Measurements from ENCODE around the gene FYCO1.
"Not testable (repeated sequence)": the region's sequence is repeated elsewhere in the genome, so short reads cannot be mapped to it uniquely, and the experiment has no call there.

Gene FYCO1

GRCh38 chr3:45995236-45996192 lies at the start of gene FYCO1:
TSS of gene FYCO1 (minus strand) at chr3:45995824. CDS start at chr3:45984910, 10,914 bp downstream.
- peak; percentile 72 for DNase-seq (ENCODE audit: low read depth)

DNA sequence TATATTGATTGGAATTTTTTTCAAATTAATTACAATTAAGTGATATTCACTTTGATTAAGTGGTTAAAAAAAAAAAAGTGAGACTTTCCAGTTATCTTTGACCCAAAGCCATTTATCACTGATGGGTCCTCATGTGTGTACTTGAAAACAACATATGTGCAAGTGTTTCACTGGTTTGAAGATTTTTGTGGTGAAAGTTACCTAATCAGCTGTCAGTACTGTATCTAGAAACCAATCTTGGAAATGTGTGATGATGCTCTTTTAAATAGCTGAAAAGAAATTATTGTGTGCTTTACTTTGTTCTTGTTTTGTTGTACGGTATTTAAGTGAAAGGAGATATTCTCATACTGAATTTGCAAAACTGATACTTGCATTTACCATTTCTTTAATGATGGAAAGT lies 43.3 kb upstream of the FYCO1 start:
- DNase-seq (ENCODE audit: low read depth) = no peak

DNA sequence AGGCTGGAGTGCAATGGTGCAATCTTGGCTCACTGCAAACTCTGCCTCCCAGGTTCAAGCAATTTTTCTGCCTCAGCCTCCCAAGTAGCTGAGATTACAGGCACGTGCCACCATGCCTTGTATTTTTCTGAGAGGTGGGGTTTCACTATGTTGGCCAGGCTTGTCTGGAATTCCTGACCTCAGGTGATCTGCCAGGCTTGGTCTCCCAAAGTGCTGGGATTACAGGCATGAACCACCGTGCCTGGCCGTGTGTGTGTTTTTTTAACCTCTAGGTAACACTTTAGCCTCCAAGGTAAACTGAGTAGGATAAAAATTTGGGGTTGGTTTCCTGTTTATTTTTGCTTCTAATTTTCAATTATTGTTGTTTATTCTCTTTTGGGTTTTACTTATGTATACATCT lies 42.4 kb upstream of the FYCO1 start:
- not testable (repeated sequence) for DNase-seq (ENCODE audit: low read depth)

- DNase-seq (ENCODE audit: low read depth) = no peak
These were observed 40.6 kb upstream of the FYCO1 start for GRCh38 chr3:46036191-46036590.

DNA sequence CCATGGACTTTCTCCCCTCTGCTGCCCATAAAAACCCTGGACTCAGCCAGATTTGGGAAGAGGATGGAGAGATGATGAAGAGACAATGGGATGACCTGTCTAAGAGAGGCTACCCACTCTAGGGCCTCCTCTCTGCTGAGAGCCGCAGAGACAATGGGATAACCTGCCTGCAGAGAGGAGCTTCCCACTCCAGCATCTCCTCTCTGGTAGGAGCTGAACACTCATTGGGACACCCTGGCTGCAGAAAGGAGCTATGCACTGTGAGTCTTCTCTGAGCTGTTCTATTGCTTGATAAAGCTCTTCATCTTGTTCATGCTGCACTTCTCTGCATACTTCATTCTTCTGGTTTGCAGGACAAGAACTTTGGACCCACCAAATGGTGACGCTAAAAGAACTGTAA lies 36.1 kb upstream of the FYCO1 start:
- DNase-seq (ENCODE audit: low read depth) = no peak

DNA sequence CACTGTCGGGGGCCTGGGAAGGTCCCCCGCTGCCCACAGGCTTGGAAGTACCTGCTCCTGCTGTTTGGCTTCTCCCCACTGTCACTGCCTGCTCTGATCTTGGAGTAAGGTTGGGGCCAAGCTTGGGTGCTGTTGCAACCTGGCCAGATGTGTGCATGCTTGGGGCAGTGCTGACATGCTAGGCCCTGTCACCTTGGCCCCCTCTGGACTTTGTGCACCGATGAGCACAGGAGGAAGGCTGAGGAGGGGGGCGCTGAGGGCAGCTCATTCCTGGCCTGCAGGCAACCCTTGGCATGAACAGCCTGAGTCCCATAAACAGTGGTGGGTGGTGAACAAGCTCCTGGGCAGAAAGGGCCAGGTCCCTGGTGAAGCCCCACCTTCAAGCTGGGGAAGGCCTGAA lies 35.6 kb upstream of the FYCO1 start:
- no peak for DNase-seq (ENCODE audit: low read depth)

- DNase-seq (ENCODE audit: low read depth) = no peak
These were observed 35.0 kb upstream of the FYCO1 start for GRCh38 chr3:46030626-46031025.

DNA sequence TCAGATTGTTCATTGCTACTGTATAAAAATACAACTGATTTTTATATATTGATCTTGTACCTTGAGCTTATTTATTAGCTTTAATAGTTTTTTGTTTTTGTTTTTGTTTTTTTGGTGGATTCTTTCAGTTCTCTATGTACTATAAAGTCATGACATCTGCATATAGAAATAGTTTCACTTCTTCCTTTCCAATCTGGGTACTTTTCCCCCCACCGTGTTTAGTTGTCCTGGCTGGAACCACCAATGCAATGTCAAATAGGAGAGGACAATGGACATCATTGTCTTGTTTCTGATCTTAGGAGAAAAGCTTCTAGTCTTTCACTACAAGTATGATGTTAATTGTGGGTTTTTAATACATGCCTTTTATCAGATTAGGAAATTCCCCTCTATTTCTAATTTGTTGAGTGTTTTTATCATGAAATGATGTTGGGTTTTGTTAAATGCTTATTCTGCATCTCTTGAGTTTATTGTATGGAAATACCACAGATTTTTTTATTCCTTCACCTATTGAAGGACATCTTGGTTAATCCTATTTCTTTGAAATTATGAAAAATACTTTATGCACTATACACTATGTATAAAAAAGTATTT lies 34.4 kb upstream of the FYCO1 start:
- DNase-seq (ENCODE audit: low read depth) = no peak

DNA sequence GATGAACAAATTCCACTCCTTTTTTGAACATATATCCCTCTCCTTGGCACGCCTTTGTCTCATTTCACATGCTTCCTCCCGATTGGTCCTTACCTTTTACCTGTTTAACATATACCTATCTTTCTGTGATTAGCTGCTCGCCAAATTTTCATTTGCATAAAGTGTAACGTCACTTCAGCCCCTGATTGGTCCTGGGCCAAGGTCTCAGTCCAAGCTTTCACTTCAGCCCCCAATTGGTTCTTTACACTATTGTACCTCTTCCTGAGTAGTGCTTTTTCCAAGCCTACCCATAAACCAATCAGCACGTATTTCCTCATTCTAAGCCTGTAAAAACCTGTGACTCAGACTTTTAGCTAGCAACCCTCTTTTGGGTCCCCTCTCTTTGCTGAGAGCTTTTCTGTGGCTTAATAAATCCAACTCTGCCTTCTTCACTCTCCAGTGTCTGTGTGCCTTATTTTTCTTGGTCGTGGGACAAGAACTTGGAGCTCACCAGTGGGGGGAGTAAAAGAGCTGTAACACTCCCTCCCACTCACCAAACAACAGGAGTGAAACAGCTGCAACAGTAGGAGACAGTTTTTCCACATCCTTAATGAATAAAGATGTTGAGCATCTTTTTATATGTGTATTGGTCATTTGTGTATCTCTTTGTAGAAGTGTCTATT lies 32.2 kb upstream of the FYCO1 start:
- no peak for DNase-seq (ENCODE audit: low read depth)

DNA sequence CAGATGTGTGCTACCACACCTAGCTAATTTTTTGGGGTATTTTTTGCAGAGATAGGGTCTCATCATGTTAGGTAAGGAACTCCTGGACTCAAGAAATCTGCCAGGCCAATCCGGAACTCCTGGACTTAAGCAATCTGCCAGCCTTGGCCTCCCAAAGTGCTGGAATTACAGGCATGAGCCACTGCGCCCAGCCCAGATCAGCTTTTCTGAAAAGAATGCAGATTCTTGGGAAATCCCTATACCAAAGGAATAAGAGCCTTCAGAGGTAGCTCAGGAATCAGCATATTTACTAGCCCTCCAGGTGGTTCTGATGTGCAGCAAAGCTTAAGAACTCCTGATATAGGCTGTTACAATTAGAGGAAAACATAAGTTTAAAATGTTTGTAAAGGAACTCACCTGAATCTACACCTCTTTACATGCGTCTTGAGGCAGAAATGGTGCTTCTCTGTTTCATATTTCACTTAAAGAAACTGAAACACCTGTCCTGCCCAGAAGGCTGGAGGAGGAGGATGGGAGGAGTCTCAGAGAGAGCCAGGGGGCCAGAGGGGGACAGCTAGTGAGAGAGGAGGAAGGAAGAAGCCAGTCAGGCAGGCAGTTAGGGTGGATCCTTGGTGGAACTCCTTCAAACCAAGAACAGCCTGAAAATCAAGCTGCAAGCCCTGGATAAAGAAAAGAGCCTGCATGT lies 31.5 kb upstream of the FYCO1 start, which contains the start of gene XCR1:
Gene XCR1, minus strand, starts transcription at position 463 of the 685 bp plus-strand sequence. CDS start 5,536 bp downstream, outside the sequence.
- DNase-seq (ENCODE audit: low read depth) = no peak

DNA sequence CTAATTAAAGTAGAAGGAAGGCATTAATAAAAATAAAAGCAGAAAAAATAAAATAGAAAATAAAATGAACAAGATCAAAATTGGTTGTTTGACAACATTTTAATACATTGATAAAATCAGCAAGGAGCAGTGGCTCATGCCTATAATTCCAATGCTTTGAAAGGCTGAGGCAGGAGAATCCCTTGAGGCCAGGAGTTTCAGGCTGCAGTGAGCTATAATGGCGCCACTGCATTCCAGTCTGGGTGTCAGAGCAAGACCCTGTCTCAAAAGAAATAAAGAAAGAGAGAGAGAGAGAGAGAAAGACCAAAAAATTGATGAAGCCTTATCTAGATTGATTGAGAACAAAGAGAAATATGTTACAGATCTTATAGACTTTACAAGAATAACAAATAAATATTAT lies 29.5 kb upstream of the FYCO1 start:
- no peak for DNase-seq (ENCODE audit: low read depth)

- no peak for DNase-seq (ENCODE audit: low read depth)
These were observed 28.5 kb upstream of the FYCO1 start for GRCh38 chr3:46024131-46024530.

DNA sequence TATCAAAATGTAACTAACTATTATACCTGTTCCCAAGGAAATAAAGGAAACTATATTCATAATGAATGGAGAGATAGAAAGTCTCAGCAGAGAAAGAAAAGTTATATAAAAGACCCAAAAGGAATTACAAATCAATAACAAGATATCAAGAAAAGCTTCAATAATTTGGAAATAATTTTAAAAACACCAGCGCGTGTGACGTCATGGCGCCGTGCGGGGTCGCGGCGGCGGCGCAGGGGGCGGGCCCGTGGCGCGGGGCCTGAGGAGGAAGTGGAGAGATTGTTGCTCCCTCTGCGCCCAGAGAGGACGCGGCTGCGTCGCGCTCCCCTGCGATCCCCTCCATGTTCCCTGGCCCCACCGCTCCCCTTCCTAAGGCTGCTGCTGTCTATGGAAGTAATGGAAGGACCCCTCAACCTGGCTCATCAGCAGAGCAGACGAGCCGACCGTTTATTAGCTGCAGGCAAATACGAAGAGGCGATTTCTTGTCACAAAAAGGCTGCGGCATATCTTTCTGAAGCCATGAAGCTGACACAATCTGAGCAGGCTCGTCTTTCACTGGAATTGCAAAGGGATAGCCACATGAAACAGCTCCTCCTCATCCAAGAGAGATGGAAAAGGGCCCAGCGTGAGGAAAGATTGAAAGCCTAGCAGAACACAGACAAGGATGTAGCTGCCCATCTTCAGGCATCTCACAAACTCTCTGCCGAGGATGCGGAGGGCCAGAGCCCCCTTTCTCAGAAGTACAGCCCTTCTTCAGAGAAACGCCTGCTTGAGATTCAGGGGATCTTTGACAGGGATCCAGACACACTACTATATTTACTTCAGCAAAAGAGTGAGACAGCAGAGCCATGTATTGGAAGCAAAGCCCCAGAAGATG lies 27.5 kb upstream of the FYCO1 start:
- no peak for DNase-seq (ENCODE audit: low read depth)

DNA sequence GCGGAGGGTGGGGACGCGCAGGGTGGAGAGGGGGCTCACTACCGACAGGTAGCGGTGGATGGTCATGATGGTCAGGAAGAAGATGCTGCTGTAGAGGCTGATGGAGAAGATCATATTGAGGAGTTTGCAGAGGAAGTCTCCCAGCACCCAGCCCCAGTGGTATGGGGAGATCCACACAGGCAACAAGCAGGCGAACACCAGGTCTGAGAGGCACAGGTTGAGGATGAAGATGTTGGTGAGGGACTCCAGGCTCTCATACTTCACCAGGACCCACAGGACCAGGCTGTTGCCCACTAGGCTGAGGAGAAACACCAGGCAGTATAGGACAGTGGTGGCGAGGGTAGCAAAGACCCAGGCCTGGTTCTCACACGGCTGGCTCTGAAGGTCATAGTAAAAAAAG lies 25.9 kb upstream of the FYCO1 start:
- DNase-seq (ENCODE audit: low read depth) = no peak

GRCh38 chr3:46020766-46021510 lies 25.3 kb upstream of the FYCO1 start:
- no peak for DNase-seq (ENCODE audit: low read depth)

DNA sequence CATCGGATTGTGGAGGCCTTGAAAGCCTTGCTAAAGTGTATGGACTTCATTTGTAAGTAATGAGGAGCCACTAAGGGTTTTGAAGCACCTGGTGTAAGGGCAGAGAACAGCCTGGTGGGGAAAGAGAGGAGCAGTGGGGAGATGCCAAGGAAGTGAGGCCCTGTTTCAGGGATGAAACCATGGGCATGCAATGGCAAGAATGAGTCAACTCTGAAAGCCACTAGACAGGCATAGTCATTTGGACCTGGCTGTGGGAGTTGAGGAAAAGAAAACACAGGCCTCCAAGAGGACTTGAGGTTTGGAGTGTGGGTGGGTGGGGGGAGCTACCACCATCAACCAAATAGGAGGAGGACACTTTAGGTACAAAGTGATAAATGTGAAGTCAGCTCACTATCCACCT lies 24.1 kb upstream of the FYCO1 start:
- DNase-seq (ENCODE audit: low read depth) = no peak

- no peak for DNase-seq (ENCODE audit: low read depth)
These were observed 22.1 kb upstream of the FYCO1 start for GRCh38 chr3:46017720-46018119.

DNA sequence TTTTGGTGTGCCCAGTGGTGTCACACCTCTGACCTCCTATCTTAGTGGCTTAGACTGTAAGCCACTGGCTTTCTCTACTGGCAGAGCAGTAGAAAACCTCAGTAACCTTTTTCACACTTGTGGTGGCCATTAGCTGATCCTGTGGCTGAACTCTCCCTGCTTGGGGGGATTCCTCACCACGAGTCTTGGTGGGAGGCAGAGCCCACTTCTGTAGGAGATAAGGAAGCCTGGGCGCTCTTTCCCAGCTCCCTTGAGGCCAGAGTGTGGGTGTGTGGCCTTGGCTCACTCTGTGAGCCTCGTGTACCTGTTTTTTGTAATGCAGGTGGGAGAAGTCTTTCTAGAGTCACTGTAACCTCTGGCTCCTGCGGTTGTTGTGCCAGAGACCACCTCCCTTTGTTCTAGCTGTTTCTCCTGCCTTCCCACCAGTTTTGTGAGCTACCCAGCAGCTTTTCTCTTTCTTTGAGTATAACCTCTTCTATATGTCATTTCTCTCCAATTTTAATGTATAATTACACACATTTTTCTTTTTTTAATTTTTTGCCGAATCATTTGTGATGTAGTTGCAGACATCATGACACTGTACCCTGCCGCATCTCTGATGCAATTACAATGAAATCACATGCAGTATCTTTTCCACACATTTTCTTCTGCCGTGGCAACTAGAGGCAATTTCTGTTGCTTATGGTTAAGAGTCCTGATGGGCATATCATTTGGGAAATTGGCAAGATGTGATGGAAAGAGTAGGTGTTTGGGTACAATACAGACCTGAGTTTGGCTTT lies 17.9 kb upstream of the FYCO1 start:
- no peak for DNase-seq (ENCODE audit: low read depth)

DNA sequence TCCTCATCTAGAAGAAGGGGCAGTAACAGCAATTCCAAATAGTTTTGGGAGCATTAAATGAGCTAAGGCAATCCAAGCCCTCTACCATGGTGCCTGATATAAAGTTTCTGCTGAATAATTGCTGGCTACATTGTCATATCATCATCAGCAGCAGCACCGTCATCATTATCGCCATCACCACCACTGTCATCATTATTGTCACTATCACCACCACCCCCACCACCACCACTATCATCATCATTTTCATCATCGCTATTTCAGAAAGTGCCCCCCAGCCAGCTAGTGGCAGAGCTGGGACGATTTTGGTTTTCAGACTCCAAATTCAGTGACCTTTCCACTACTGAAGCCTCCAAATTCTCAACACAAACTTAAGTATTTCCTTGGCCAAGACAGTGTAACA lies 16.6 kb upstream of the FYCO1 start:
- DNase-seq (ENCODE audit: low read depth) = no peak

Data from stimulated activated CD8-positive, alpha-beta memory T cell treated with anti-CD3 and anti-CD28 coated beads, Interleukin-15, amount 100 ng/mL, for 1 hour (primary cell).